HL-60 (cell line): Measurements from ENCODE around the gene OR5H1.

ENCODE experiments used
- CTCF ChIP-seq: IDR thresholded peaks from one replicate; pipeline ENCODE4 v1.5.1; 2011; ENCODE audit warnings: low read length, control low read depth, inconsistent platforms; ENCODE audit not compliant: insufficient read depth
- GABPA ChIP-seq: IDR thresholded peaks from 2 replicates; pipeline ENCODE4 v1.6.1; 2012; ENCODE audit warnings: low read depth

- TF ChIP-seq CTCF: no peak
- no peak for TF ChIP-seq GABPA
Observed at GRCh38 chr3:98109807-98110549, 20.5 kb upstream of the OR5H1 start.
